ENCODE measurements around the gene PIP5K1B.

DNA sequence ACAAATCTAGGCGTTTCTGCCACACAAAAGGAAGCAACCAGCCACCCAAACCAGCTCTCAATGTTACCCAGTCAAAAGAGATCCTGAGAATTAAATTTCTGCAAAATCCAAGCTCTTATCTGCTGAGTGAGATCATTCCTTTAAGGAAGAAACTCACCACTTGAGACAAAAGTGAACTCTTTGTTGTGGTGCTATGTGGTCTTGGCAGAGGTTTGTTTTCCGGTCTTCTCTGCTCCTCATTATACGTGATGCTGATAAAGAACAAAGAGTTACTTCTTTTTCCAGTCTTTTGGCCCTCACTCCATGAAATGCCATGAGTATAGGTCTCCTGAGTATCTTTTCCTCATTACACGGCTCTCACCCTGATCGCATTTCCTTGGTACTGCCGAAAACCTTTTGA, 226.8 kb downstream of the PIP5K1B start:
- TF ChIP-seq EP300 (IDR thresholded peaks at IDR 0.05; ENCODE audit: borderline replicate concordance) (no peak), CEBPB (IDR thresholded peaks at IDR 0.05) (no peak), EGR1 (IDR thresholded peaks at IDR 0.05) (no peak), TEAD4 (IDR thresholded peaks at IDR 0.05) (no peak), TCF12 (IDR thresholded peaks at IDR 0.05; ENCODE audit: low read depth) (no peak), TAF1 (IDR thresholded peaks at IDR 0.05; ENCODE audit: low read depth) (no peak), NFIC (IDR thresholded peaks at IDR 0.05) (no peak), CREB1 (IDR thresholded peaks at IDR 0.05; ENCODE audit: low read depth) (no peak), YY1 (IDR thresholded peaks at IDR 0.05; ENCODE audit: low read depth) (no peak)
- TF ChIP-seq, protein P1, sequence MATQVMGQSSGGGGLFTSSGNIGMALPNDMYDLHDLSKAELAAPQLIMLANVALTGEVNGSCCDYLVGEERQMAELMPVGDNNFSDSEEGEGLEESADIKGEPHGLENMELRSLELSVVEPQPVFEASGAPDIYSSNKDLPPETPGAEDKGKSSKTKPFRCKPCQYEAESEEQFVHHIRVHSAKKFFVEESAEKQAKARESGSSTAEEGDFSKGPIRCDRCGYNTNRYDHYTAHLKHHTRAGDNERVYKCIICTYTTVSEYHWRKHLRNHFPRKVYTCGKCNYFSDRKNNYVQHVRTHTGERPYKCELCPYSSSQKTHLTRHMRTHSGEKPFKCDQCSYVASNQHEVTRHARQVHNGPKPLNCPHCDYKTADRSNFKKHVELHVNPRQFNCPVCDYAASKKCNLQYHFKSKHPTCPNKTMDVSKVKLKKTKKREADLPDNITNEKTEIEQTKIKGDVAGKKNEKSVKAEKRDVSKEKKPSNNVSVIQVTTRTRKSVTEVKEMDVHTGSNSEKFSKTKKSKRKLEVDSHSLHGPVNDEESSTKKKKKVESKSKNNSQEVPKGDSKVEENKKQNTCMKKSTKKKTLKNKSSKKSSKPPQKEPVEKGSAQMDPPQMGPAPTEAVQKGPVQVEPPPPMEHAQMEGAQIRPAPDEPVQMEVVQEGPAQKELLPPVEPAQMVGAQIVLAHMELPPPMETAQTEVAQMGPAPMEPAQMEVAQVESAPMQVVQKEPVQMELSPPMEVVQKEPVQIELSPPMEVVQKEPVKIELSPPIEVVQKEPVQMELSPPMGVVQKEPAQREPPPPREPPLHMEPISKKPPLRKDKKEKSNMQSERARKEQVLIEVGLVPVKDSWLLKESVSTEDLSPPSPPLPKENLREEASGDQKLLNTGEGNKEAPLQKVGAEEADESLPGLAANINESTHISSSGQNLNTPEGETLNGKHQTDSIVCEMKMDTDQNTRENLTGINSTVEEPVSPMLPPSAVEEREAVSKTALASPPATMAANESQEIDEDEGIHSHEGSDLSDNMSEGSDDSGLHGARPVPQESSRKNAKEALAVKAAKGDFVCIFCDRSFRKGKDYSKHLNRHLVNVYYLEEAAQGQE (IDR thresholded peaks at IDR 0.05; ENCODE audit: low read depth): no peak
- TF ChIP-seq, protein P2, sequence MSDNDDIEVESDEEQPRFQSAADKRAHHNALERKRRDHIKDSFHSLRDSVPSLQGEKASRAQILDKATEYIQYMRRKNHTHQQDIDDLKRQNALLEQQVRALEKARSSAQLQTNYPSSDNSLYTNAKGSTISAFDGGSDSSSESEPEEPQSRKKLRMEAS (IDR thresholded peaks at IDR 0.05): no peak
